ENCODE measurements around the gene AKAP6. TPM values are rescaled to one million over a fixed set of nuclear protein-coding genes. Genes with fewer than 3 reads are reported as not detected.

The AKAP6 gene
- total and polyA plus RNA-seq, 2 of the 8 experiments (the other 6 are each of a cell fraction or from before 2014, with no cell fraction given): 0.09 to 0.89 TPM

- 93% methylated on average over 5 of the region's 5 CpGs; no CpG with 5 or more reads in 1 of the 2 experiments for WGBS, 2 experiments (ENCODE audit: extremely low coverage in 1 of 2, insufficient coverage in 1 of 2, insufficient read length in 1 of 2, insufficient replicate concordance in 2 of 2, low coverage in 1 of 2, low lambda C conversion rate in 2 of 2, missing lambda C conversion rate in 1 of 2)
- Histone ChIP-seq H4K8ac (ENCODE audit: extremely low read depth, insufficient read depth, low read length) (no peak overlapping the region), H3K9ac (replicated peaks in 1 of 4; ENCODE audit: extremely low read depth in 1 of 4, low read depth in 3 of 4, low read length in 3 of 4) (no peak overlapping the region), H3K4me3 (ENCODE audit: extremely low read depth in 1 of 4, insufficient read depth in 2 of 4, low read depth in 3 of 4, low read length in 4 of 4) (no peak overlapping the region), H2BK15ac (ENCODE audit: low read length) (no peak overlapping the region), H3K4me2 (ENCODE audit: insufficient read depth in 1 of 2, low read depth in 2 of 2, low read length in 2 of 2) (no peak overlapping the region), H2BK12ac (ENCODE audit: low read depth, low read length) (no peak overlapping the region), H2BK5ac (ENCODE audit: low read depth, low read length) (no peak overlapping the region), H2BK20ac (ENCODE audit: low read length) (no peak overlapping the region), H3K36me3 (ENCODE audit: control insufficient read depth in 2 of 4, insufficient read depth in 4 of 4, low read length in 3 of 4) (no peaks in the 10 kb centered on the region), H2AK5ac (ENCODE audit: low read depth, low read length) (no peak overlapping the region), H3K18ac (ENCODE audit: extremely low read depth, low read length) (no peak overlapping the region), H3K79me1 (ENCODE audit: low read depth, low read length) (no peaks in the 10 kb centered on the region), H4K20me1 (replicated peaks in 1 of 2; ENCODE audit: control insufficient read depth in 1 of 2, insufficient read depth in 2 of 2, low read length in 2 of 2) (no peaks in the 10 kb centered on the region), H3K4me1 (replicated peaks in 1 of 4; ENCODE audit: control insufficient read depth in 3 of 4, insufficient read depth in 4 of 4, low read length in 3 of 4) (no peaks in the 10 kb centered on the region), H3K27me3 (replicated peaks in 1 of 4; ENCODE audit: control insufficient read depth in 3 of 4, extremely low read depth in 1 of 4, insufficient read depth in 3 of 4, low read length in 3 of 4) (no peaks in the 10 kb centered on the region), H3K56ac (replicated peaks; ENCODE audit: insufficient read length, low read depth, low read length) (no peak overlapping the region), H3K23ac (ENCODE audit: insufficient read length) (no peak overlapping the region), H2AFZ (ENCODE audit: low read length) (no peak overlapping the region), H3K23me2 (ENCODE audit: low read depth, low read length) (no peaks in the 10 kb centered on the region), H4K91ac (replicated peaks; ENCODE audit: insufficient read length, low read length) (no peak overlapping the region), H3K79me2 (ENCODE audit: control insufficient read depth in 1 of 2, insufficient read depth in 2 of 2, low read length in 2 of 2) (no peaks in the 10 kb centered on the region), H2BK120ac (replicated peaks; ENCODE audit: low read depth, low read length) (no peak overlapping the region), H3K9me3 (ENCODE audit: insufficient read depth in 2 of 2, low read depth in 1 of 2, low read length in 1 of 2) (no peaks in the 10 kb centered on the region), H3K4ac (replicated peaks; ENCODE audit: insufficient read length, low read depth, low read length) (no peak overlapping the region), H3K27ac (ENCODE audit: low read depth, low read length) (no peak overlapping the region), H4K5ac (ENCODE audit: insufficient read length, low read depth, low read length) (no peak overlapping the region), H3K14ac (ENCODE audit: insufficient read length) (no peak overlapping the region)
- DNase-seq (ENCODE audit: low read depth in 1 of 2, low spot score in 2 of 2) (no peak), FAIRE-seq (no peak)
- POLR2A ChIA-PET (ENCODE audit: partially characterized antibody): no interaction called here
- CTCF ChIA-PET (ENCODE audit: partially characterized antibody): interaction anchor here (0.7 to 1.4 kb wide), 3 partner anchors 18 to 24 kb away, joined by 3 to 6 read pairs (median 4); no protein-coding TSS in a partner anchor
- TF ChIP-seq BCL11A (IDR thresholded peaks at IDR 0.05; ENCODE audit: low read depth in 2 of 2, low read length in 2 of 2) (no peak), BRCA1 (IDR thresholded peaks at IDR 0.05; ENCODE audit: low read depth, low read length) (no peak), CBX8 (IDR thresholded peaks at IDR 0.05; ENCODE audit: borderline replicate concordance, low read depth, low read length) (no peak), USF2 (IDR thresholded peaks at IDR 0.05; ENCODE audit: low read length) (no peak), JUND (IDR thresholded peaks at IDR 0.05; ENCODE audit: low read length) (no peak), TAF7 (optimal IDR thresholded peaks at IDR 0.05; ENCODE audit: borderline replicate concordance, low read depth, low read length) (no peak), TEAD4 (IDR thresholded peaks at IDR 0.05; ENCODE audit: low read depth, low read length) (no peak), KDM1A (IDR thresholded peaks at IDR 0.05; ENCODE audit: borderline replicate concordance, low read length) (no peak), EZH2 (IDR thresholded peaks at IDR 0.05; ENCODE audit: low read depth, low read length, severe bottlenecking) (no peak), RNF2 (IDR thresholded peaks at IDR 0.05; ENCODE audit: borderline replicate concordance, low read depth, low read length, missing control alignments, poor library complexity, severe bottlenecking) (no peak), SP4 (IDR thresholded peaks at IDR 0.05; ENCODE audit: low read length) (no peak), CREB1 (IDR thresholded peaks at IDR 0.05) (no peak)
Measured at GRCh38 chr14:32494609-32495434, 165.7 kb downstream of the AKAP6 start.
